Activated naive CD4-positive, alpha-beta T cell treated with anti-CD3 and anti-CD28 coated beads, Interleukin-2, amount 10 ng/mL, durations not matched to agents 7 days and 5 days (primary cell): ENCODE results near the gene DRAM1.
"Not testable (repeated sequence)": the region's sequence is repeated elsewhere in the genome, so short reads cannot be mapped to it uniquely, and the experiment has no call there.

Experiments
- CTCF ChIA-PET: fragments of 350-600 bp; sonication (Branson Sonifier 250); formaldehyde crosslinking; loops from one replicate; lab custom pipeline; 2021; ENCODE audit warnings: antibody characterized with exemption; lab: Charles Lee
- DNase-seq: peaks from one replicate; pipeline ENCODE4 v3.0.0-alpha.2; 2020
- H3K27ac Mint-ChIP-seq: one replicate; pipeline ENCODE4 v1.8.0; 2021; ENCODE audit warnings: mild to moderate bottlenecking, moderate library complexity, mixed read lengths
- H3K27me3 Mint-ChIP-seq: one replicate; pipeline ENCODE4 v1.8.0; 2021; ENCODE audit warnings: mild to moderate bottlenecking, mixed read lengths
- H3K36me3 Mint-ChIP-seq: one replicate; pipeline ENCODE4 v1.8.0; 2021; ENCODE audit warnings: mixed read lengths
- H3K4me1 Mint-ChIP-seq: one replicate; pipeline ENCODE4 v1.8.0; 2021; ENCODE audit warnings: mixed read lengths
- H3K4me3 Mint-ChIP-seq: one replicate; pipeline ENCODE4 v1.8.0; 2021; ENCODE audit warnings: mild to moderate bottlenecking, moderate library complexity, mixed read lengths
- H3K9me3 Mint-ChIP-seq: one replicate; pipeline ENCODE4 v1.8.0; 2021; ENCODE audit warnings: mixed read lengths

Gene DRAM1

GRCh38 chr12:101852998-101853397, 24.4 kb upstream of the DRAM1 start:
- no peaks in the 10 kb centered on the region for H3K9me3 Mint-ChIP-seq
- H3K36me3 Mint-ChIP-seq, result no peaks in the 10 kb centered on the region
- H3K27ac Mint-ChIP-seq, result no peak overlapping the region
- CTCF ChIA-PET, result no interaction called here
- peaks cover 4% of the 10 kb centered on the region for H3K27me3 Mint-ChIP-seq
- peaks cover 10% of the 10 kb centered on the region for H3K4me1 Mint-ChIP-seq
- no peak overlapping the region for H3K4me3 Mint-ChIP-seq
- DNase-seq, result no peak

GRCh38 chr12:101854747-101855146, 22.6 kb upstream of the DRAM1 start:
- no peak for DNase-seq
- Mint-ChIP-seq H3K4me1 (peaks cover 10% of the 10 kb centered on the region), H3K27me3 (peaks cover 4% of the 10 kb centered on the region), H3K9me3 (no peaks in the 10 kb centered on the region), H3K36me3 (no peaks in the 10 kb centered on the region), H3K4me3 (no peak overlapping the region), H3K27ac (no peak overlapping the region)
- CTCF ChIA-PET, result interaction anchor here (0.8 kb wide), 1 partner anchor 15 kb away, joined by 4 read pairs; no protein-coding TSS in a partner anchor

- Mint-ChIP-seq H3K4me3 (no peak overlapping the region), H3K4me1 (peaks cover 12% of the 10 kb centered on the region), H3K36me3 (no peaks in the 10 kb centered on the region), H3K9me3 (no peaks in the 10 kb centered on the region), H3K27ac (no peak overlapping the region), H3K27me3 (peaks cover 4% of the 10 kb centered on the region)
- no peak for DNase-seq
- CTCF ChIA-PET, result interaction anchor here (0.8 kb wide), 1 partner anchor 15 kb away, joined by 4 read pairs; no protein-coding TSS in a partner anchor
Observed at GRCh38 chr12:101855364-101855884, 22.0 kb upstream of the DRAM1 start.

- Mint-ChIP-seq H3K27ac (no peak overlapping the region), H3K36me3 (no peaks in the 10 kb centered on the region), H3K4me3 (no peak overlapping the region), H3K9me3 (no peaks in the 10 kb centered on the region), H3K4me1 (peaks cover 12% of the 10 kb centered on the region), H3K27me3 (peaks cover 3% of the 10 kb centered on the region)
- CTCF ChIA-PET, result interaction anchor here (0.6 kb wide), 1 partner anchor 16 kb away, joined by 3 read pairs; no protein-coding TSS in a partner anchor
- DNase-seq, result no peak
Observed at GRCh38 chr12:101855976-101856375, 21.4 kb upstream of the DRAM1 start.

- not testable (repeated sequence) for H3K27me3 Mint-ChIP-seq, H3K9me3 Mint-ChIP-seq, H3K27ac Mint-ChIP-seq, H3K36me3 Mint-ChIP-seq, DNase-seq, H3K4me3 Mint-ChIP-seq
- peaks cover 12% of the 10 kb centered on the region for H3K4me1 Mint-ChIP-seq
- CTCF ChIA-PET, result interaction anchor here (1.4 kb wide), 1 partner anchor 83 kb away, joined by 3 read pairs; no protein-coding TSS in a partner anchor
Observed at GRCh38 chr12:101856614-101857013, 20.8 kb upstream of the DRAM1 start.

- no peak for DNase-seq
- CTCF ChIA-PET, result interaction anchor here (0.6 to 1.4 kb wide), 2 partner anchors 24 to 83 kb away, joined by 3 read pairs; no protein-coding TSS in a partner anchor
- Mint-ChIP-seq H3K27me3 (no peaks in the 10 kb centered on the region), H3K9me3 (no peaks in the 10 kb centered on the region), H3K4me1 (peaks cover 12% of the 10 kb centered on the region), H3K36me3 (no peaks in the 10 kb centered on the region), H3K4me3 (no peak overlapping the region), H3K27ac (no peak overlapping the region)
Observed at GRCh38 chr12:101857043-101857558, 20.3 kb upstream of the DRAM1 start.

- H3K27me3 Mint-ChIP-seq, result no peaks in the 10 kb centered on the region
- peaks cover 12% of the 10 kb centered on the region for H3K4me1 Mint-ChIP-seq
- no peak overlapping the region for H3K27ac Mint-ChIP-seq
- CTCF ChIA-PET, result no interaction called here
- H3K4me3 Mint-ChIP-seq, result no peak overlapping the region
- H3K36me3 Mint-ChIP-seq, result no peaks in the 10 kb centered on the region
- no peak for DNase-seq
- H3K9me3 Mint-ChIP-seq, result no peaks in the 10 kb centered on the region
Observed at GRCh38 chr12:101858361-101858760, 19.0 kb upstream of the DRAM1 start.

- H3K36me3 Mint-ChIP-seq, result no peaks in the 10 kb centered on the region
- no peak for DNase-seq
- CTCF ChIA-PET, result no interaction called here
- H3K27ac Mint-ChIP-seq, result no peak overlapping the region
- no peaks in the 10 kb centered on the region for H3K27me3 Mint-ChIP-seq
- H3K4me1 Mint-ChIP-seq, result peaks cover 9% of the 10 kb centered on the region
- H3K4me3 Mint-ChIP-seq, result no peak overlapping the region
- H3K9me3 Mint-ChIP-seq, result peaks cover 1% of the 10 kb centered on the region
Observed at GRCh38 chr12:101859664-101860607, 17.4 kb upstream of the DRAM1 start.

GRCh38 chr12:101861688-101862087, 15.7 kb upstream of the DRAM1 start:
- H3K36me3 Mint-ChIP-seq, H3K4me3 Mint-ChIP-seq, DNase-seq, H3K4me1 Mint-ChIP-seq, CTCF ChIA-PET, H3K27ac Mint-ChIP-seq, H3K9me3 Mint-ChIP-seq, H3K27me3 Mint-ChIP-seq: not testable (repeated sequence)

GRCh38 chr12:101862245-101862644, 15.1 kb upstream of the DRAM1 start:
- Mint-ChIP-seq H3K27me3 (no peaks in the 10 kb centered on the region), H3K4me3 (no peak overlapping the region), H3K4me1 (peaks cover 5% of the 10 kb centered on the region), H3K36me3 (no peaks in the 10 kb centered on the region), H3K27ac (no peak overlapping the region), H3K9me3 (peaks cover 7% of the 10 kb centered on the region)
- CTCF ChIA-PET, result no interaction called here
- DNase-seq, result no peak

- peaks cover 7% of the 10 kb centered on the region for H3K9me3 Mint-ChIP-seq
- CTCF ChIA-PET, result no interaction called here
- no peak overlapping the region for H3K27ac Mint-ChIP-seq
- peaks cover 6% of the 10 kb centered on the region for H3K27me3 Mint-ChIP-seq
- DNase-seq, result no peak
- H3K36me3 Mint-ChIP-seq, result no peaks in the 10 kb centered on the region
- peaks cover 5% of the 10 kb centered on the region for H3K4me1 Mint-ChIP-seq
- no peak overlapping the region for H3K4me3 Mint-ChIP-seq
Observed at GRCh38 chr12:101863981-101864380, 13.4 kb upstream of the DRAM1 start.

GRCh38 chr12:101866615-101867373, 10.6 kb upstream of the DRAM1 start:
- peaks cover 6% of the 10 kb centered on the region for H3K27me3 Mint-ChIP-seq
- H3K4me1 Mint-ChIP-seq, result peaks cover 4% of the 10 kb centered on the region
- no peak overlapping the region for H3K27ac Mint-ChIP-seq
- CTCF ChIA-PET, result interaction anchor here (0.6 kb wide), 1 partner anchor 80 kb away, joined by 4 read pairs; no protein-coding TSS in a partner anchor
- peaks cover 7% of the 10 kb centered on the region for H3K9me3 Mint-ChIP-seq
- H3K36me3 Mint-ChIP-seq, result no peaks in the 10 kb centered on the region
- no peak overlapping the region for H3K4me3 Mint-ChIP-seq
- DNase-seq, result no peak

- CTCF ChIA-PET, DNase-seq, H3K9me3 Mint-ChIP-seq: not testable (repeated sequence)
Observed at GRCh38 chr12:101867619-101868018, 9.8 kb upstream of the DRAM1 start.

GRCh38 chr12:101870925-101871324, 6.5 kb upstream of the DRAM1 start:
- CTCF ChIA-PET, result no interaction called here
- Mint-ChIP-seq H3K27ac (no peak overlapping the region), H3K27me3 (peaks cover 6% of the 10 kb centered on the region), H3K4me3 (no peak overlapping the region), H3K9me3 (no peaks in the 10 kb centered on the region), H3K36me3 (no peaks in the 10 kb centered on the region), H3K4me1 (peaks cover 5% of the 10 kb centered on the region)
- no peak for DNase-seq

More at GRCh38 chr12:101867619-101868018, 9.8 kb upstream of the DRAM1 start:
- not testable (repeated sequence) for H3K27ac Mint-ChIP-seq, H3K4me1 Mint-ChIP-seq, H3K36me3 Mint-ChIP-seq, H3K27me3 Mint-ChIP-seq, H3K4me3 Mint-ChIP-seq
